OCI-LY7 (cell line): ENCODE results near the gene ROBO1. TPM values are rescaled to one million over a fixed set of nuclear protein-coding genes. Genes with fewer than 3 reads are reported as not detected.

Source experiments
- BruUV-seq: library from RNA; stranded (reverse); fragments of 400-500 nt; replicated peaks from 2 replicates; lab custom pipeline; 2021; lab: Mats Ljungman, UMichigan
- CTCF ChIA-PET: fragments of 300-600 bp; sonication (Branson Sonifier 250); formaldehyde crosslinking; loops from one replicate; lab custom pipeline; 2022; ENCODE audit warnings: antibody characterized with exemption; ENCODE audit not compliant: unreplicated experiment; lab: Charles Lee
- POLR2A ChIA-PET: fragments of 300-600 bp; sonication (Branson Sonifier 250); formaldehyde crosslinking; loops from one replicate; lab custom pipeline; 2022; ENCODE audit warnings: antibody characterized with exemption; lab: Charles Lee
- DNase-seq: peaks from one replicate; pipeline ENCODE4 v3.0.0-alpha.2; 2015; ENCODE audit warnings: low spot score
- H2AFZ ChIP-seq: fragments of 200-600 bp; sonication (generic), shearing (Covaris generic); 2 replicates; pipeline ENCODE4 v1.6.1; 2014; ENCODE audit warnings: mild to moderate bottlenecking, antibody characterized with exemption, low read length, moderate library complexity
- H3K27ac ChIP-seq: fragments of 200-600 bp; sonication (generic); 2 replicates; pipeline ENCODE4 v1.5.1; 2014; ENCODE audit warnings: mixed run types, low read depth, mild to moderate bottlenecking, moderate library complexity, low read length, inconsistent platforms; ENCODE audit not compliant: poor library complexity, severe bottlenecking
- H3K36me3 ChIP-seq: fragments of 200-600 bp; sonication (generic); 2 replicates; pipeline ENCODE4 v1.6.1; 2014; ENCODE audit warnings: mild to moderate bottlenecking, antibody characterized with exemption, low read length, moderate library complexity, mixed read lengths; ENCODE audit not compliant: insufficient read depth
- H3K4me1 ChIP-seq: fragments of 200-600 bp; sonication (generic); 2 replicates; pipeline ENCODE4 v1.5.1; 2014; ENCODE audit warnings: mild to moderate bottlenecking, low read length; ENCODE audit not compliant: insufficient read depth, poor library complexity, severe bottlenecking
- H3K4me2 ChIP-seq: fragments of 200-600 bp; sonication (generic); 2 replicates; pipeline ENCODE4 v1.6.1; 2014; ENCODE audit warnings: mild to moderate bottlenecking, low read length
- H3K4me3 ChIP-seq: fragments of 200-600 bp; sonication (generic); 2 replicates; pipeline ENCODE4 v1.5.1; 2014; ENCODE audit warnings: mild to moderate bottlenecking, low read depth, low read length; ENCODE audit not compliant: poor library complexity, severe bottlenecking
- H3K79me2 ChIP-seq: fragments of 200-600 bp; sonication (generic); 2 replicates; pipeline ENCODE4 v1.6.1; 2016; ENCODE audit warnings: low read depth, mild to moderate bottlenecking, low read length, moderate library complexity, mixed read lengths; ENCODE audit not compliant: insufficient read depth
- H3K9me2 ChIP-seq: fragments of 200-600 bp; sonication (generic); 2 replicates; pipeline ENCODE4 v1.6.1; 2016; ENCODE audit warnings: mild to moderate bottlenecking, low read length, mixed read lengths; ENCODE audit not compliant: insufficient read depth
- H3K9me3 ChIP-seq: fragments of 200-600 bp; sonication (generic); 2 replicates; pipeline ENCODE4 v1.6.1; 2014; ENCODE audit warnings: mild to moderate bottlenecking, mixed run types, low read length, mixed read lengths
- H4K20me1 ChIP-seq: fragments of 200-600 bp; sonication (generic); 2 replicates; pipeline ENCODE4 v1.6.1; 2014; ENCODE audit warnings: mild to moderate bottlenecking, antibody characterized with exemption, low read length, moderate library complexity, mixed read lengths; ENCODE audit not compliant: insufficient read depth
- EZH2phosphoT487 ChIP-seq: fragments of 200-600 bp; sonication (generic); IDR thresholded peaks from 2 replicates; pipeline ENCODE4 v1.6.1; 2018; ENCODE audit warnings: low read depth, borderline replicate concordance, mild to moderate bottlenecking, mixed run types, antibody characterized with exemption, low read length, moderate library complexity, mixed read lengths
- intact Hi-C: fragments of 100-400 bp; cut with micrococcal nuclease; formaldehyde crosslinking; loops from one replicate; pipeline ENCODE4 v1.10.0; 2022; ENCODE audit not compliant: unreplicated experiment
- total RNA-seq, 2 experiments: library from RNA; depleted of rRNA in 1 of 2; stranded (reverse); fragments of >200 nt in 1 of 2; shearing (Covaris generic) in 1 of 2; gene quantifications; 2 replicates each; pipeline ENCODE4 v1.2.3, GENCODE V29; 2014 to 2022
- TF ChIP-seq, protein P1 (sequence below): fragments of 200-600 bp; sonication (generic); conservative IDR thresholded peaks from 2 replicates; pipeline ENCODE4 v1.5.1; 2014; ENCODE audit warnings: mild to moderate bottlenecking, antibody characterized with exemption, low read length, moderate library complexity, mixed read lengths

The ROBO1 gene
- total RNA-seq, 2 experiments from 2014 or later = not detected

DNA sequence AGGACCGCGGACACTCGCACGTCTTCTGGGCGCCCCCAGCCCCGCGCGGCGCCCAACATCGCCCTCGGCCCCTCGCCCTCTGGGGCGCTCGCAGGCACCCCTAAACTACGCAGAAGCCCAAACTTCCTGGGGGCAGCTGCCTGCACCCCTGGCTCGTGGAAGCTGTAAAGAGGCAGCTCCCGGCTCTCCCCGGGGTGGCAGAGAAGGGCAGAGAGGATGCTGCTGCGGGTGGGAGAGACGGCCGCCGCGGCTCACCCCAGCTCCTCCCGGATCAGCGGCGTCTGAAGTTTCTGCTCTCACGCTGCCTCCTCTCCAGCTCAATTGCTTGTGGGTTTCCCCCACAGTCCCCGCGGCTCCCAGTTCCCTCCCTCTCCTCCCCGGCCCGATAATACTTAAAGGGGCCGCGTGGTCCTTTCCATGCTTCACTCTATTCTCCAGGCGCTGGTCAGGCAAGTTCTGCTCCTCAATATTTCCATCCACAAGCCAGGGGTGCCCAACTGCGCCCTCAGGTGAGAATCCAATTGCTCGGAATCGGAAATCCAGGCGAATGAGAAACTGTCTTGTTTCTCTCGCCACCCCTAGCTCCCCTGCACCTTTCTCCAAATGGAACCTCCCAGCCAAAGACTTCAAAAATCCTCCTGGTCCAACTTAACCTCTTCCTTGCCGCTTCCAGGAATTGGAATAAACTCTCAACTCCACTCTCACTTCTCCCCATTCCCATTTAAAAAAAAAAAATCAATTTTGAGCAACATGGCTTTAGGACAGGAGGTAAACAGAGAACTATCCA, 748.5 kb downstream of the ROBO1 start:
- H4K20me1 ChIP-seq = no peaks in the 10 kb centered on the region
- no peaks in the 10 kb centered on the region for H3K9me3 ChIP-seq
- no peak overlapping the region for H3K4me3 ChIP-seq
- DNase-seq = no peak
- no peaks in the 10 kb centered on the region for H3K9me2 ChIP-seq
- BruUV-seq = no TSS peak
- intact Hi-C loops = no loop called here
- H3K4me1 ChIP-seq = no peaks in the 10 kb centered on the region
- no peak overlapping the region for H3K4me2 ChIP-seq
- no peak overlapping the region for H2AFZ ChIP-seq
- TF ChIP-seq, protein P1, sequence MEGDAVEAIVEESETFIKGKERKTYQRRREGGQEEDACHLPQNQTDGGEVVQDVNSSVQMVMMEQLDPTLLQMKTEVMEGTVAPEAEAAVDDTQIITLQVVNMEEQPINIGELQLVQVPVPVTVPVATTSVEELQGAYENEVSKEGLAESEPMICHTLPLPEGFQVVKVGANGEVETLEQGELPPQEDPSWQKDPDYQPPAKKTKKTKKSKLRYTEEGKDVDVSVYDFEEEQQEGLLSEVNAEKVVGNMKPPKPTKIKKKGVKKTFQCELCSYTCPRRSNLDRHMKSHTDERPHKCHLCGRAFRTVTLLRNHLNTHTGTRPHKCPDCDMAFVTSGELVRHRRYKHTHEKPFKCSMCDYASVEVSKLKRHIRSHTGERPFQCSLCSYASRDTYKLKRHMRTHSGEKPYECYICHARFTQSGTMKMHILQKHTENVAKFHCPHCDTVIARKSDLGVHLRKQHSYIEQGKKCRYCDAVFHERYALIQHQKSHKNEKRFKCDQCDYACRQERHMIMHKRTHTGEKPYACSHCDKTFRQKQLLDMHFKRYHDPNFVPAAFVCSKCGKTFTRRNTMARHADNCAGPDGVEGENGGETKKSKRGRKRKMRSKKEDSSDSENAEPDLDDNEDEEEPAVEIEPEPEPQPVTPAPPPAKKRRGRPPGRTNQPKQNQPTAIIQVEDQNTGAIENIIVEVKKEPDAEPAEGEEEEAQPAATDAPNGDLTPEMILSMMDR = no peak
- no peak for TF ChIP-seq EZH2phosphoT487
- ChIA-PET POLR2A (no interaction called here), CTCF (no interaction called here)
- H3K79me2 ChIP-seq = no peaks in the 10 kb centered on the region
- H3K36me3 ChIP-seq = no peaks in the 10 kb centered on the region
- H3K27ac ChIP-seq = no peak overlapping the region

DNA sequence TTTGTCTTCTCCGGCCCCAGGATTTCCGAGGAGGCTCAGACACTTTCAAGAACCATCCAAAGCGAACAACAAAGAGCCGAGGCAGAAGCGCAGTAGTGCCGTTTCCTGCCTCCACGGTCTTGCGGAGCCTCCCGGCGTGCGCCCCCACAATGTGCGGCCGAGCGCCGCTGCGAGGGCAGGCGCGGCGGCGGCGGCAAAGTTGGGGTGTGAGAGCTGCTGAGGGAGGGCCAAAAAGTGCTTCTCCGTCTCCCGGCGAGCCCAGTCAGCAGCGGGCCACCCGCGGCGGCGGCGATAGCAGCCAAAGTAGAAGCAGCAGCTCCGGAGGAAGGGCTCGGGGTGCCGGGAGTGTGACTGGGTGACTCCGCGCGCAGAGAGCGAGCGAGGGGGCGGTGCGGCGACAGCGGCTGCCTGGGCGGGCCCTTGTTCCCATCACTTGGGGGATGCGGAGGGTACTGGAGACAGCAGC, 749.1 kb downstream of the ROBO1 start:
- Histone ChIP-seq H3K9me2 (no peaks in the 10 kb centered on the region), H3K27ac (no peak overlapping the region), H3K9me3 (no peaks in the 10 kb centered on the region), H3K79me2 (no peaks in the 10 kb centered on the region), H2AFZ (no peak overlapping the region), H3K4me3 (no peak overlapping the region), H3K4me2 (no peak overlapping the region), H3K36me3 (no peaks in the 10 kb centered on the region), H3K4me1 (no peaks in the 10 kb centered on the region), H4K20me1 (no peaks in the 10 kb centered on the region)
- BruUV-seq = no TSS peak
- intact Hi-C loops = no loop called here
- ChIA-PET POLR2A (no interaction called here), CTCF (no interaction called here)
- TF ChIP-seq EZH2phosphoT487 = no peak
- TF ChIP-seq, protein P1 = no peak
- no peak for DNase-seq

DNA sequence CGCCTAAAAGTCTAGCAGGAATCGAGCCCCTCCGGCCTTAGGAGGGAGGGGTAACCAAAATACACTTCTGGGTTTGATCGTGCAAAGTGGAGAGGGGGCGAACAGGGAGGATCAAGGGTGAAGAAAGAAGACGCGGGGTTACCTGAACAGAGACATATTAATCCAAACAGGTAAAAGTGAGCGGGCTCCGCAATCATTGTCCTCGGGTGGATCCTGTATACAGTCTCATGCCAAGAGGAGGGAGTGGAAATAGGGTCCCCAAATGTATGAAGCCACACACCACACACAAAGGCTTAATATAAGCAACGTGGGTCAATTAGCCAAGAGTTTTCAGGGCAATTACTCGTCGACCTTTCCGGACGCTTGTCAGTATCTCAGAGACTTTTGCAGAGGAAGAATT, 749.5 kb downstream of the ROBO1 start:
- no peak for DNase-seq
- H3K4me2 ChIP-seq = no peak overlapping the region
- H2AFZ ChIP-seq = no peak overlapping the region
- POLR2A ChIA-PET = no interaction called here
- no peak overlapping the region for H3K4me3 ChIP-seq
- intact Hi-C loops = no loop called here
- H3K79me2 ChIP-seq = no peaks in the 10 kb centered on the region
- no peaks in the 10 kb centered on the region for H3K9me3 ChIP-seq
- TF ChIP-seq, protein P1 = no peak
- TF ChIP-seq EZH2phosphoT487 = no peak
- H3K27ac ChIP-seq = no peak overlapping the region
- no peaks in the 10 kb centered on the region for H3K4me1 ChIP-seq
- CTCF ChIA-PET = no interaction called here
- H3K9me2 ChIP-seq = no peaks in the 10 kb centered on the region
- no peaks in the 10 kb centered on the region for H3K36me3 ChIP-seq
- no TSS peak for BruUV-seq
- H4K20me1 ChIP-seq = no peaks in the 10 kb centered on the region
